Measurements from ENCODE around the gene PTPRN2.

PTPRN2 gene

DNA sequence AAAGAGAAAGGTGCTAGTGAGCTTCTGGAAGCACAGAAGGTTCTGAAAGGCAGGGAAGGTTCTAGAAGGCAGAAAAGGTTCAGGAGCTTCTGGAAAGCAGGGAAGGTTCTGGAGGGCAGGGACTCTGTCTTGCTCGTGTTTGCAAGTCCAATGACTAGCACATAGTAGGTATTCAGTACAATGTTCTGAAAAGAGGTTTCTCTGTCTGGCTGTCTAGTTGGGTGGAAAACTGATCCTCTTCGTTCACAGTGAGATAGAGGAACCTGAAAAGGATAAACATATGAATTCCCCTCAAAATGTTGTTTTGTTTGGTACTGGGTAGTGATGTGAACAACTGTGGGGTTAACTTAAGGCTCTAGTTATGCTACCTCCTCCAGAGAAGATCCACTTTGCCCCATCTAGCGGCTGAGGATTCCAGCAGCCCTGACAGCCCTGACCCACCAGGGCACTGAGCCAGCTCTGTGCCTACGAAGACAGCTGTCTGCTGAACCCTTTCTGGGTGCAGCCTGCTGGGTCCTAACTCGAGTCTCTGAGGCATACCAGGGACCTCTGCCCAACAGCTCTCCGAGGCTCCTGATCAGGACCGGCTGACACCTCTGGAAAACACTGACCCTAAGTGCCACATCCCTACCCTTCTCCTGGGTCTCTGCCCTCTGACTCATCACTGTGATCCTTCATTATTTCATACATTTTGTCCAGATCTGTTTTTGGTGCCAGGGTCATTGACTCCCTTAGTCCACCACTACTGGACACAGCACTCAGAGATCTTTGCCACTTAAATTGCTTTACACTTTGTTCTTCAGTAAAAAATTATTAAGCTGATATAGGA, 15.4 kb downstream of the PTPRN2 start:
- no peak overlapping the region for H3K4me3 ChIP-seq (ENCODE audit: low read depth, low read length)
- TF ChIP-seq CTCF (IDR thresholded peaks at IDR 0.05), result peak; percentile 16
- H3K9ac ChIP-seq, result no peak overlapping the region
- no peaks in the 10 kb centered on the region for H3K36me3 ChIP-seq (ENCODE audit: control insufficient read depth, insufficient read depth, low read length)
- H3K4me1 ChIP-seq, result peaks cover 2% of the 10 kb centered on the region
- no peaks in the 10 kb centered on the region for H3K27me3 ChIP-seq (ENCODE audit: control insufficient read depth, insufficient read depth, low read length)
- H3K4me2 ChIP-seq (ENCODE audit: low read length), result no peak overlapping the region
- H3K9me3 ChIP-seq (ENCODE audit: control insufficient read depth, low read length), result no peaks in the 10 kb centered on the region
- H2AFZ ChIP-seq, result no peak overlapping the region
- no peak overlapping the region for H3K27ac ChIP-seq
- peaks cover 14% of the 10 kb centered on the region for H3K79me2 ChIP-seq

- Histone ChIP-seq H3K4me2 (ENCODE audit: low read length) (no peak overlapping the region), H3K27me3 (ENCODE audit: control insufficient read depth, insufficient read depth, low read length) (no peaks in the 10 kb centered on the region), H3K9ac (no peak overlapping the region), H3K9me3 (ENCODE audit: control insufficient read depth, low read length) (no peaks in the 10 kb centered on the region), H3K4me1 (peaks cover 2% of the 10 kb centered on the region), H3K36me3 (ENCODE audit: control insufficient read depth, insufficient read depth, low read length) (no peaks in the 10 kb centered on the region), H3K27ac (no peak overlapping the region), H3K4me3 (ENCODE audit: low read depth, low read length) (no peak overlapping the region), H3K79me2 (peaks cover 15% of the 10 kb centered on the region), H2AFZ (peak overlapping the region; percentile 59)
- no peak for TF ChIP-seq CTCF (IDR thresholded peaks at IDR 0.05)
These were observed 17.0 kb downstream of the PTPRN2 start for GRCh38 chr7:158570449-158571170.

- H3K27ac ChIP-seq, result no peak overlapping the region
- TF ChIP-seq CTCF (IDR thresholded peaks at IDR 0.05), result no peak
- no peaks in the 10 kb centered on the region for H3K27me3 ChIP-seq (ENCODE audit: control insufficient read depth, insufficient read depth, low read length)
- H3K9me3 ChIP-seq (ENCODE audit: control insufficient read depth, low read length), result no peaks in the 10 kb centered on the region
- H3K4me2 ChIP-seq (ENCODE audit: low read length), result no peak overlapping the region
- peaks cover 2% of the 10 kb centered on the region for H3K4me1 ChIP-seq
- H3K36me3 ChIP-seq (ENCODE audit: control insufficient read depth, insufficient read depth, low read length), result no peaks in the 10 kb centered on the region
- H3K9ac ChIP-seq, result no peak overlapping the region
- H3K4me3 ChIP-seq (ENCODE audit: low read depth, low read length), result no peak overlapping the region
- peaks cover 19% of the 10 kb centered on the region for H3K79me2 ChIP-seq
- peak overlapping the region; percentile 59 for H2AFZ ChIP-seq
These were observed 17.7 kb downstream of the PTPRN2 start for GRCh38 chr7:158569858-158570323.

GRCh38 chr7:158568974-158569857, 18.4 kb downstream of the PTPRN2 start:
- H3K4me1 ChIP-seq, result peaks cover 2% of the 10 kb centered on the region
- no peak overlapping the region for H3K4me3 ChIP-seq (ENCODE audit: low read depth, low read length)
- no peak overlapping the region for H3K4me2 ChIP-seq (ENCODE audit: low read length)
- H3K79me2 ChIP-seq, result peaks cover 19% of the 10 kb centered on the region
- no peak for TF ChIP-seq CTCF (IDR thresholded peaks at IDR 0.05)
- no peaks in the 10 kb centered on the region for H3K27me3 ChIP-seq (ENCODE audit: control insufficient read depth, insufficient read depth, low read length)
- no peaks in the 10 kb centered on the region for H3K9me3 ChIP-seq (ENCODE audit: control insufficient read depth, low read length)
- no peak overlapping the region for H3K27ac ChIP-seq
- H2AFZ ChIP-seq, result no peak overlapping the region
- no peaks in the 10 kb centered on the region for H3K36me3 ChIP-seq (ENCODE audit: control insufficient read depth, insufficient read depth, low read length)
- H3K9ac ChIP-seq, result no peak overlapping the region

All from parathyroid adenoma (tissue), 2 donors.